Brain microvascular endothelial cell (primary cell): Measurements from ENCODE around the gene LCE1A.

ENCODE experiments used
- DNase-seq: peaks from one replicate; pipeline ENCODE4 v3.0.0-alpha.2; 2020
- H3K27ac ChIP-seq: fragments of 250-450 bp; sonication (Bioruptor Pico); 2 replicates; pipeline ENCODE4 v1.5.1; 2020; ENCODE audit warnings: mild to moderate bottlenecking, moderate library complexity
- H3K27me3 ChIP-seq: fragments of 250-450 bp; sonication (Bioruptor Pico); replicated peaks from 2 replicates; pipeline ENCODE4 v1.5.1; 2020; ENCODE audit warnings: mild to moderate bottlenecking
- H3K36me3 ChIP-seq: fragments of 250-450 bp; sonication (Bioruptor Pico); replicated peaks from 2 replicates; pipeline ENCODE4 v1.5.1; 2020; ENCODE audit warnings: mild to moderate bottlenecking
- H3K4me3 ChIP-seq: 2 replicates; pipeline ENCODE4 v1.5.1; 2011; ENCODE audit warnings: low read depth, mild to moderate bottlenecking, control low read depth, low read length, moderate library complexity
- CTCF ChIP-seq: IDR thresholded peaks from 2 replicates; pipeline ENCODE4 v1.5.1; 2011; ENCODE audit warnings: low read depth, mild to moderate bottlenecking, moderate library complexity, low read length, control low read depth, inconsistent platforms; ENCODE audit errors: missing control alignments
- in situ Hi-C: cut with HindIII; loops from 2 replicates; pipeline ENCODE4 v1.10.0; 2017; ENCODE audit warnings: low sequenced_read_pairs, low pct_ligation_motif_present

The LCE1A gene

GRCh38 chr1:152796421-152796820, 30.9 kb upstream of the LCE1A start, which contains the start of gene LCE1D:
Gene LCE1D (plus strand): TSS chr1:152796721. CDS start chr1:152797795, 1,074 bp downstream.
- DNase-seq, result no peak
- in situ Hi-C loops, result no loop called here

GRCh38 chr1:152801333-152801732, 25.9 kb upstream of the LCE1A start:
- no peak overlapping the region for H3K4me3 ChIP-seq
- H3K27ac ChIP-seq, result no peak overlapping the region
- H3K36me3 ChIP-seq, result no peaks in the 10 kb centered on the region
- in situ Hi-C loops, result no loop called here
- no peak for TF ChIP-seq CTCF
- DNase-seq, result no peak
- H3K27me3 ChIP-seq, result no peaks in the 10 kb centered on the region

More at GRCh38 chr1:152796421-152796820, 30.9 kb upstream of the LCE1A start, which contains the start of gene LCE1D:
- Histone ChIP-seq H3K27ac (no peak within 1 kb of the TSS), H3K36me3 (no peaks in the 10 kb centered on the region), H3K4me3 (no peak within 1 kb of the TSS), H3K27me3 (no peaks in the 10 kb centered on the region)
- no peak for TF ChIP-seq CTCF

- no peak within 1 kb of the TSS for H3K4me3 ChIP-seq
- no peak within 1 kb of the TSS for H3K27ac ChIP-seq
- in situ Hi-C loops, result no loop called here
- no peaks in the 10 kb centered on the region for H3K36me3 ChIP-seq
- no peak for TF ChIP-seq CTCF
- no peaks in the 10 kb centered on the region for H3K27me3 ChIP-seq
- no peak for DNase-seq
These were observed 20.7 kb upstream of the LCE1A start, which contains the start of gene LCE1C for GRCh38 chr1:152806576-152806975. Gene LCE1C (minus strand): TSS chr1:152806651. CDS start chr1:152805478, 1,173 bp downstream.

GRCh38 chr1:152811050-152811449, 16.2 kb upstream of the LCE1A start:
- in situ Hi-C loops, result no loop called here
- H3K27me3 ChIP-seq, result no peaks in the 10 kb centered on the region

GRCh38 chr1:152811671-152812070, 15.6 kb upstream of the LCE1A start, which contains the start of gene LCE1B:
Gene LCE1B (plus strand): TSS chr1:152811971. CDS start chr1:152812447, 476 bp downstream.
- DNase-seq, result no peak
- H3K4me3 ChIP-seq, result no peak within 1 kb of the TSS
- in situ Hi-C loops, result no loop called here
- no peaks in the 10 kb centered on the region for H3K36me3 ChIP-seq
- no peaks in the 10 kb centered on the region for H3K27me3 ChIP-seq
- no peak for TF ChIP-seq CTCF
- no peak within 1 kb of the TSS for H3K27ac ChIP-seq

More at GRCh38 chr1:152811050-152811449, 16.2 kb upstream of the LCE1A start:
- no peaks in the 10 kb centered on the region for H3K36me3 ChIP-seq
- no peak overlapping the region for H3K27ac ChIP-seq
- TF ChIP-seq CTCF, result no peak
- no peak overlapping the region for H3K4me3 ChIP-seq
- DNase-seq, result no peak

- no peak for DNase-seq
- Histone ChIP-seq H3K36me3 (no peaks in the 10 kb centered on the region), H3K27ac (no peak overlapping the region), H3K4me3 (no peak overlapping the region), H3K27me3 (no peaks in the 10 kb centered on the region)
- no peak for TF ChIP-seq CTCF
- in situ Hi-C loops, result no loop called here
These were observed 10.0 kb upstream of the LCE1A start for GRCh38 chr1:152817309-152817708.
